H1 (cell line): ENCODE measurements around the gene KCNT1. TPM values are rescaled to one million over a fixed set of nuclear protein-coding genes. Genes with fewer than 3 reads are reported as not detected.

Experiments used
- CTCF ChIA-PET: fragments of 300-600 bp; sonication (Branson Sonifier 250); formaldehyde crosslinking; loops from one replicate; lab custom pipeline; 2021; ENCODE audit not compliant: partially characterized antibody; lab: Charles Lee
- POLR2A ChIA-PET: fragments of 300-600 bp; sonication (Branson Sonifier 250); formaldehyde crosslinking; loops from one replicate; lab custom pipeline; 2021; ENCODE audit warnings: inconsistent platforms; ENCODE audit not compliant: partially characterized antibody; lab: Charles Lee
- DNase-seq, 2 experiments: peaks; one replicate each; pipeline versions ENCODE4 v3.0.0 to v3.0.0-alpha.2; 2010 to 2022; ENCODE audit warnings: low spot score in 2 of 2, low read depth in 1 of 2, mixed read lengths in 1 of 2
- FAIRE-seq: peaks from 2 replicates; lab custom pipeline; 2011; peaks lifted over from hg19 to GRCh38; lab: Jason Lieb, UNC
- H2AFZ ChIP-seq: 2 replicates; pipeline ENCODE4 v1.8.1; 2012; ENCODE audit warnings: low read length, inconsistent platforms
- H2AK5ac ChIP-seq: 2 replicates; pipeline ENCODE4 v1.6.1; 2013; ENCODE audit warnings: low read depth, low read length
- H2BK120ac ChIP-seq: replicated peaks from 2 replicates; pipeline ENCODE3; 2013; ENCODE audit warnings: low read depth, low read length, inconsistent platforms
- H2BK12ac ChIP-seq: 2 replicates; pipeline ENCODE4 v1.6.1; 2013; ENCODE audit warnings: low read depth, low read length
- H2BK15ac ChIP-seq: 2 replicates; pipeline ENCODE4 v1.6.1; 2013; ENCODE audit warnings: low read length
- H2BK20ac ChIP-seq: 2 replicates; pipeline ENCODE4 v1.6.1; 2013; ENCODE audit warnings: low read length
- H2BK5ac ChIP-seq: 2 replicates; pipeline ENCODE4 v1.6.1; 2013; ENCODE audit warnings: low read depth, low read length
- H3K14ac ChIP-seq: 2 replicates; pipeline ENCODE4 v1.6.1; 2013; ENCODE audit warnings: inconsistent platforms; ENCODE audit not compliant: insufficient read length
- H3K18ac ChIP-seq: 2 replicates; pipeline ENCODE4 v1.6.1; 2013; ENCODE audit warnings: low read length; ENCODE audit errors: extremely low read depth
- H3K23ac ChIP-seq: 2 replicates; pipeline ENCODE4 v1.6.1; 2013; ENCODE audit warnings: inconsistent platforms; ENCODE audit not compliant: insufficient read length
- H3K23me2 ChIP-seq: 2 replicates; pipeline ENCODE4 v1.6.1; 2013; ENCODE audit warnings: low read depth, low read length
- H3K27ac ChIP-seq: 2 replicates; pipeline ENCODE4 v1.6.1; 2011; ENCODE audit warnings: low read depth, low read length, inconsistent platforms
- H3K27me3 ChIP-seq, 4 experiments: replicated peaks in 1 of 4; 1 replicate in 1 of 4; 2 replicates in 3 of 4; pipeline versions ENCODE4 v1.6.1 to v1.8.1; 2011 to 2013; ENCODE audit warnings: low read length in 3 of 4, mild to moderate bottlenecking in 3 of 4, inconsistent platforms in 2 of 4, mixed read lengths in 2 of 4, moderate library complexity in 1 of 4; ENCODE audit not compliant: control insufficient read depth in 3 of 4, insufficient read depth in 3 of 4; ENCODE audit errors: extremely low read depth in 1 of 4
- H3K36me3 ChIP-seq, 4 experiments: 2 replicates each; pipeline versions ENCODE4 v1.6.1 to v1.8.1; 2011 to 2013; ENCODE audit warnings: mild to moderate bottlenecking in 4 of 4, low read length in 3 of 4, moderate library complexity in 2 of 4, control low read depth in 1 of 4, inconsistent platforms in 1 of 4; ENCODE audit not compliant: insufficient read depth in 4 of 4, control insufficient read depth in 2 of 4
- H3K4ac ChIP-seq: replicated peaks from 2 replicates; pipeline ENCODE3; 2013; ENCODE audit warnings: low read length, low read depth, mixed read lengths, inconsistent platforms; ENCODE audit not compliant: insufficient read length
- H3K4me1 ChIP-seq, 4 experiments: replicated peaks in 1 of 4; 1 replicate in 1 of 4; 2 replicates in 3 of 4; pipeline versions ENCODE4 v1.6.1 to v1.8.1; 2011 to 2013; ENCODE audit warnings: low read length in 3 of 4, inconsistent platforms in 2 of 4, mixed read lengths in 1 of 4; ENCODE audit not compliant: insufficient read depth in 4 of 4, control insufficient read depth in 3 of 4
- H3K4me2 ChIP-seq, 2 experiments: 2 replicates each; pipeline versions ENCODE4 v1.6.1 to v1.8.1; 2011 to 2013; ENCODE audit warnings: low read depth in 2 of 2, low read length in 2 of 2, control low read depth in 1 of 2, inconsistent platforms in 1 of 2, mild to moderate bottlenecking in 1 of 2; ENCODE audit not compliant: insufficient read depth in 1 of 2
- H3K4me3 ChIP-seq, 4 experiments: fragments of 200-600, 300-600 bp in 1 of 4; sonication (generic), shearing (Covaris generic), sonication (Bioruptor Twin) in 1 of 4; 2 replicates each; pipeline versions ENCODE4 v1.5.1 to v1.8.1; 2011 to 2016; ENCODE audit warnings: low read length in 4 of 4, low read depth in 3 of 4, control low read depth in 2 of 4, inconsistent platforms in 2 of 4, mild to moderate bottlenecking in 2 of 4, mixed read lengths in 1 of 4, moderate library complexity in 1 of 4; ENCODE audit not compliant: insufficient read depth in 2 of 4; ENCODE audit errors: extremely low read depth in 1 of 4
- H3K56ac ChIP-seq: replicated peaks from 2 replicates; pipeline ENCODE3; 2013; ENCODE audit warnings: low read depth, mild to moderate bottlenecking, mixed read lengths, low read length, inconsistent platforms; ENCODE audit not compliant: insufficient read length
- H3K79me1 ChIP-seq: 2 replicates; pipeline ENCODE4 v1.6.1; 2013; ENCODE audit warnings: low read depth, low read length, control low read depth
- H3K79me2 ChIP-seq, 2 experiments: 2 replicates each; pipeline versions ENCODE4 v1.6.1 to v1.8.1; 2012 to 2013; ENCODE audit warnings: low read length in 2 of 2, mild to moderate bottlenecking in 2 of 2, inconsistent platforms in 1 of 2; ENCODE audit not compliant: insufficient read depth in 2 of 2, control insufficient read depth in 1 of 2
- H3K9ac ChIP-seq, 4 experiments: replicated peaks in 1 of 4; 1 replicate in 1 of 4; 2 replicates in 3 of 4; pipeline versions ENCODE4 v1.6.1 to v1.8.1; 2011 to 2013; ENCODE audit warnings: low read depth in 3 of 4, low read length in 3 of 4, control low read depth in 2 of 4, mild to moderate bottlenecking in 2 of 4, moderate library complexity in 2 of 4, inconsistent platforms in 1 of 4; ENCODE audit errors: extremely low read depth in 1 of 4
- H3K9me3 ChIP-seq, 2 experiments: 2 replicates each; pipeline versions ENCODE4 v1.6.1 to v1.8.1; 2012 to 2013; ENCODE audit warnings: mild to moderate bottlenecking in 2 of 2, moderate library complexity in 2 of 2, control low read depth in 1 of 2, inconsistent platforms in 1 of 2, low read depth in 1 of 2, low read length in 1 of 2, mixed read lengths in 1 of 2; ENCODE audit not compliant: insufficient read depth in 2 of 2
- H4K20me1 ChIP-seq, 2 experiments: replicated peaks in 1 of 2; 2 replicates each; pipeline versions ENCODE3 to v1.8.1; 2011 to 2013; ENCODE audit warnings: inconsistent platforms in 2 of 2, low read length in 2 of 2, mild to moderate bottlenecking in 1 of 2; ENCODE audit not compliant: insufficient read depth in 2 of 2, control insufficient read depth in 1 of 2
- H4K5ac ChIP-seq: 2 replicates; pipeline ENCODE4 v1.6.1; 2013; ENCODE audit warnings: low read length, low read depth, mixed read lengths, inconsistent platforms; ENCODE audit not compliant: insufficient read length
- H4K8ac ChIP-seq: 2 replicates; pipeline ENCODE4 v1.8.0; 2013; ENCODE audit warnings: mild to moderate bottlenecking, moderate library complexity, low read length, inconsistent platforms; ENCODE audit not compliant: insufficient read depth; ENCODE audit errors: extremely low read depth
- H4K91ac ChIP-seq: replicated peaks from 2 replicates; pipeline ENCODE3; 2013; ENCODE audit warnings: low read length, mixed read lengths, inconsistent platforms; ENCODE audit not compliant: insufficient read length
- BACH1 ChIP-seq: IDR thresholded peaks from 2 replicates; pipeline ENCODE4 v1.6.1; 2012; ENCODE audit warnings: low read length, improper control_type of control experiment
- CREB1 ChIP-seq: IDR thresholded peaks from 2 replicates; pipeline ENCODE4 v1.6.1; 2012; ENCODE audit warnings: inconsistent platforms
- EGR1 ChIP-seq: IDR thresholded peaks from 2 replicates; pipeline ENCODE4 v1.6.1; 2011; ENCODE audit warnings: low read depth, low read length, borderline replicate concordance
- FOSL1 ChIP-seq: IDR thresholded peaks from 2 replicates; pipeline ENCODE4 v1.6.1; 2011; ENCODE audit warnings: mild to moderate bottlenecking, low read depth, low read length, moderate library complexity; ENCODE audit not compliant: insufficient read depth
- POU5F1 ChIP-seq: IDR thresholded peaks from 2 replicates; pipeline ENCODE4 v1.6.1; 2011; ENCODE audit warnings: low read depth, mild to moderate bottlenecking, low read length, moderate library complexity
- SUZ12 ChIP-seq: fragments of 200-600 bp; sonication (generic); IDR thresholded peaks from 2 replicates; pipeline ENCODE4 v1.6.1; 2012; ENCODE audit warnings: mild to moderate bottlenecking, inconsistent platforms, low read length, moderate library complexity, mixed read lengths
- TAF7 ChIP-seq: optimal IDR thresholded peaks from 2 replicates; pipeline ENCODE3; 2011; ENCODE audit warnings: low read depth, mild to moderate bottlenecking, inconsistent platforms, low read length, moderate library complexity, borderline replicate concordance
- TEAD4 ChIP-seq: IDR thresholded peaks from 2 replicates; pipeline ENCODE4 v1.6.1; 2012; ENCODE audit warnings: low read depth, low read length, inconsistent platforms, mixed read lengths
- ZNF274 ChIP-seq: IDR thresholded peaks from 2 replicates; pipeline ENCODE4 v1.7.0; 2012; ENCODE audit warnings: low read length, borderline replicate concordance; ENCODE audit errors: extremely low read depth
- WGBS, 2 experiments: shearing (Covaris generic) in 1 of 2; methylation state at CpG; one replicate each; pipeline versions ENCODE4 v1.1.6 to v1.1.7; 2013 to 2015; ENCODE audit warnings: low lambda C conversion rate in 2 of 2, mixed read lengths in 2 of 2, inconsistent platforms in 1 of 2, low coverage in 1 of 2, missing lambda C conversion rate in 1 of 2; ENCODE audit not compliant: insufficient replicate concordance in 2 of 2, insufficient coverage in 1 of 2, insufficient read length in 1 of 2; ENCODE audit errors: extremely low coverage in 1 of 2, missing lambda C conversion rate in 1 of 2; 5-methylcytosine and 5-hydroxymethylcytosine counted together
- polyA plus RNA-seq, 7 experiments: library from polyadenylated mRNA; depleted of rRNA in 3 of 7; stranded (reverse) in 5 of 7; unstranded in 2 of 7; fragments of >200 nt in 5 of 7; fragments of 200-250 nt in 2 of 7; gene quantifications; 1 replicate in 5 of 7; 2 replicates in 1 of 7; 4 replicates in 1 of 7; pipeline versions ENCODE4 v1.2.1 to v1.2.3, GENCODE V29; 2011 to 2013; ENCODE audit warnings: missing spikeins in 2 of 7, mixed read lengths in 2 of 7
- total RNA-seq: library from RNA; stranded (reverse); fragmentation: NEBNext Ultra II Directional; extraction: Animal tissue kit (Norgen Biotek cat#: 25700); gene quantifications from 2 replicates; pipeline ENCODE4 v1.2.1, GENCODE V29; 2021
- TF ChIP-seq, protein P1 (sequence below): IDR thresholded peaks from 2 replicates; pipeline ENCODE4 v1.6.1; 2012; ENCODE audit warnings: inconsistent platforms

The KCNT1 gene
- total and polyA plus RNA-seq, 2 of the 8 experiments (the other 6 are each of a cell fraction or from before 2014, with no cell fraction given): 0.13 to 0.20 TPM

DNA sequence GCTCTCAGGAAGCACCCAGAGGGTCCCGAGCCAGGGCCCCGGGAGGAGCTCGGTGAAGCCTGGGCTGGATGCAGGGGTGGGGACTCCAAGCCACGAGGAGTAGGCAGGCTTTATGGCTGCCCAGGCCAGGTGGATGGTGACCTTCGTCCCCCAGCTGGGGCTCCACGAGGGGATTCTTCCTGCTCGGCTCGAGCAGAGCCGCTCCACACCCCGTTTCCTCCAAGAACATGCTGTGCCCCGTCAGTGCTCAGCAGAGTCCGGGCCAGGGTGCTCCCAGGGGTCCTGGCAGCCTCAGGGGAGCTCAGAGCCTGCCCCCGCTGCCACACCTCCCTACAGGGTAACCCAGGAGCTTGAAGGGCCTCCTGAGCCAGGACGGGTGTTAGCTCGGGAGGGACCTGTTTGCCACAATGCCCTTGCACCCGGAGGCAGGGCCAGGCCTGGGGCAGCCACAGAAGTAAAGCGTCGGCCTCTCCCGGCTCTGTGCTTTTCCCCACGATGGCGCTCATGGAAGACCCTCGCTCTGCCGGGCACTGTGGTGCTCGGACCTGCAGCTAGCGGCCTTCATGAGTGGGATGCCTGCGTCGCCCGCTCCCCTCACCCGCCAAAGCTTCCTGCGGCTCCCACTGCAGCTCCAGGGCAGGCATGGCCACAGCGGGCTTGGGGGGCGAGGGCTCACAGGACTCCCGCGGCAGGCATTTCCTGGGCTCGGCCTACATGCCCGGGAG is 86.8 kb downstream of the KCNT1 start:
- FAIRE-seq (no peak), DNase-seq (no peak)
- no peak overlapping the region; the same call in 1 of the 2 replicates for H4K8ac ChIP-seq
- no peak overlapping the region for H3K14ac ChIP-seq
- 93% methylated on average over 33 of the region's 36 CpGs; no CpG with 5 or more reads in 1 of the 2 experiments for WGBS, 2 experiments
- H2BK12ac ChIP-seq: no peak overlapping the region
- H3K36me3 ChIP-seq: no peaks in the 10 kb centered on the region
- no peak overlapping the region for H2AK5ac ChIP-seq
- H4K20me1 ChIP-seq: no peaks in the 10 kb centered on the region
- TF ChIP-seq ZNF274 (no peak), SUZ12 (no peak), EGR1 (no peak), POU5F1 (no peak), BACH1 (no peak), CREB1 (no peak), TEAD4 (no peak), TAF7 (no peak), FOSL1 (no peak)
- TF ChIP-seq, protein P1, sequence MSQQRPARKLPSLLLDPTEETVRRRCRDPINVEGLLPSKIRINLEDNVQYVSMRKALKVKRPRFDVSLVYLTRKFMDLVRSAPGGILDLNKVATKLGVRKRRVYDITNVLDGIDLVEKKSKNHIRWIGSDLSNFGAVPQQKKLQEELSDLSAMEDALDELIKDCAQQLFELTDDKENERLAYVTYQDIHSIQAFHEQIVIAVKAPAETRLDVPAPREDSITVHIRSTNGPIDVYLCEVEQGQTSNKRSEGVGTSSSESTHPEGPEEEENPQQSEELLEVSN: no peak
- TF ChIP-seq, all 59 proteins: peak for 0
- H2BK20ac ChIP-seq: no peak overlapping the region
- H3K79me1 ChIP-seq: no peaks in the 10 kb centered on the region
- H2BK15ac ChIP-seq: no peak overlapping the region
- H3K4me2 ChIP-seq: no peak overlapping the region
- ChIA-PET CTCF (interaction anchor here (0.7 to 3.6 kb wide), 9 partner anchors 9 to 185 kb away, joined by 3 to 32 read pairs (median 4); no protein-coding TSS in a partner anchor), POLR2A (no interaction called here)
- H3K27me3 ChIP-seq: no peaks in the 10 kb centered on the region
- no peak overlapping the region for H3K4me3 ChIP-seq
- no peak overlapping the region for H2BK120ac ChIP-seq
- no peaks in the 10 kb centered on the region for H3K4me1 ChIP-seq
- no peaks in the 10 kb centered on the region for H3K9me3 ChIP-seq
- no peak overlapping the region for H3K18ac ChIP-seq
- H3K23ac ChIP-seq: no peak overlapping the region
- no peak overlapping the region for H3K56ac ChIP-seq
- no peak overlapping the region for H3K9ac ChIP-seq
- H2BK5ac ChIP-seq: no peak overlapping the region
- H3K27ac ChIP-seq: no peak overlapping the region
- no peak overlapping the region for H3K4ac ChIP-seq
- H3K23me2 ChIP-seq: no peaks in the 10 kb centered on the region
- no peaks in the 10 kb centered on the region for H3K79me2 ChIP-seq
- H4K5ac ChIP-seq: no peak overlapping the region
- H2AFZ ChIP-seq: no peak overlapping the region
- H4K91ac ChIP-seq: no peak overlapping the region
